Endothelial cell of umbilical vein (primary cell): ENCODE data around the gene PLEKHG4B.

ENCODE experiments used
- POLR2AphosphoS5 ChIP-seq: IDR thresholded peaks from 2 replicates; pipeline ENCODE4 v1.6.1; 2012; ENCODE audit warnings: low read depth, mild to moderate bottlenecking, control low read depth, low read length, moderate library complexity; ENCODE audit not compliant: insufficient read depth
- TF ChIP-seq, protein P1 (sequence below), 2 donors: IDR thresholded peaks; 1 replicate in 1 of 2; 2 replicates in 1 of 2; pipeline ENCODE4 v1.5.1; 2011; ENCODE audit warnings: low read length in 2 of 2, mild to moderate bottlenecking in 2 of 2, moderate library complexity in 2 of 2, control low read depth in 1 of 2, inconsistent platforms in 1 of 2, low read depth in 1 of 2; ENCODE audit not compliant: insufficient read depth in 1 of 2; ENCODE audit errors: extremely low read depth in 1 of 2
- TF ChIP-seq, protein P2 (sequence below): IDR thresholded peaks from 2 replicates; pipeline ENCODE4 v1.6.1; 2011; ENCODE audit not compliant: insufficient read depth, insufficient read length

DNA sequence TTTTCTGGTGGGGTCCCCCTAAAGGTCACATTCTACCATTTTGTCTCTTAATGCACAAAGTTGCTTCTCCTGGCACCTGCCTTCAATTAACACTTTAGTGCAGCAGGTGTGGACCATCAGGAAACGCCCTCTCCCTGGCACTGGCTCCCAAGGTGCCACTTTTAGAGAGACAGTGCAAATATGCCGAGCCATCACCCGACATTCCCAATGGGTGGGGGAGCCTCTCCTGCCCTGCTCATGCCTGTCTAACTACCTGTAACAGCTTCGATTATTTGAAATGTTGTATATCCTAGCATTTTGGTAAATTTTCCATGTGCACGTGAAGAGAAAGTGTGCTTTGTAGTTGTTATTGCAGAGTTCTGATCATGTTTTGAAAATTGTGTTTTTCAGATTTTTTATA, 86.1 kb downstream of the PLEKHG4B start:
- TF ChIP-seq, protein P1, sequence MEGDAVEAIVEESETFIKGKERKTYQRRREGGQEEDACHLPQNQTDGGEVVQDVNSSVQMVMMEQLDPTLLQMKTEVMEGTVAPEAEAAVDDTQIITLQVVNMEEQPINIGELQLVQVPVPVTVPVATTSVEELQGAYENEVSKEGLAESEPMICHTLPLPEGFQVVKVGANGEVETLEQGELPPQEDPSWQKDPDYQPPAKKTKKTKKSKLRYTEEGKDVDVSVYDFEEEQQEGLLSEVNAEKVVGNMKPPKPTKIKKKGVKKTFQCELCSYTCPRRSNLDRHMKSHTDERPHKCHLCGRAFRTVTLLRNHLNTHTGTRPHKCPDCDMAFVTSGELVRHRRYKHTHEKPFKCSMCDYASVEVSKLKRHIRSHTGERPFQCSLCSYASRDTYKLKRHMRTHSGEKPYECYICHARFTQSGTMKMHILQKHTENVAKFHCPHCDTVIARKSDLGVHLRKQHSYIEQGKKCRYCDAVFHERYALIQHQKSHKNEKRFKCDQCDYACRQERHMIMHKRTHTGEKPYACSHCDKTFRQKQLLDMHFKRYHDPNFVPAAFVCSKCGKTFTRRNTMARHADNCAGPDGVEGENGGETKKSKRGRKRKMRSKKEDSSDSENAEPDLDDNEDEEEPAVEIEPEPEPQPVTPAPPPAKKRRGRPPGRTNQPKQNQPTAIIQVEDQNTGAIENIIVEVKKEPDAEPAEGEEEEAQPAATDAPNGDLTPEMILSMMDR (IDR thresholded peaks at IDR 0.05; ENCODE audit: extremely low read depth in 1 of 2, insufficient read depth in 1 of 2, low read depth in 1 of 2, low read length in 2 of 2) = no peak
- TF ChIP-seq POLR2AphosphoS5 = no peak
- TF ChIP-seq, protein P2, sequence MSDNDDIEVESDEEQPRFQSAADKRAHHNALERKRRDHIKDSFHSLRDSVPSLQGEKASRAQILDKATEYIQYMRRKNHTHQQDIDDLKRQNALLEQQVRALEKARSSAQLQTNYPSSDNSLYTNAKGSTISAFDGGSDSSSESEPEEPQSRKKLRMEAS = no peak
